GM23248 (cell line): ENCODE results near the gene COX7B. TPM values are rescaled to one million over a fixed set of nuclear protein-coding genes. Genes with fewer than 3 reads are reported as not detected.
"Not testable (repeated sequence)": the region's sequence is repeated elsewhere in the genome, so short reads cannot be mapped to it uniquely, and the experiment has no call there.

ENCODE experiments used
- DNase-seq: peaks from one replicate; pipeline ENCODE4 v3.0.0-alpha.2; 2015
- H2AFZ ChIP-seq: fragments of 200-600 bp; sonication (generic); 2 replicates; pipeline ENCODE4 v1.6.1; 2016; ENCODE audit warnings: antibody characterized with exemption
- H3F3A ChIP-seq: fragments of 200-600 bp; sonication (generic); 2 replicates; pipeline ENCODE4 v1.6.1; 2016; ENCODE audit warnings: mild to moderate bottlenecking, antibody characterized with exemption, mixed run types; ENCODE audit not compliant: insufficient read depth
- H3K27ac ChIP-seq: fragments of 200-600 bp; sonication (generic); 2 replicates; pipeline ENCODE4 v1.5.1; 2016; ENCODE audit warnings: mild to moderate bottlenecking
- H3K27me3 ChIP-seq: fragments of 200-600 bp; sonication (generic); replicated peaks from 2 replicates; pipeline ENCODE4 v1.6.1; 2016; ENCODE audit warnings: mild to moderate bottlenecking; ENCODE audit not compliant: insufficient read depth
- H3K36me3 ChIP-seq: fragments of 200-600 bp; sonication (generic); 2 replicates; pipeline ENCODE4 v1.6.1; 2016; ENCODE audit warnings: low read depth, mild to moderate bottlenecking
- H3K4me1 ChIP-seq: fragments of 200-600 bp; sonication (generic); 2 replicates; pipeline ENCODE4 v1.6.1; 2016; ENCODE audit warnings: mild to moderate bottlenecking; ENCODE audit not compliant: insufficient read depth
- H3K4me2 ChIP-seq: fragments of 200-600 bp; sonication (generic); one replicate; pipeline ENCODE4 v1.6.1; 2016; ENCODE audit warnings: mild to moderate bottlenecking; ENCODE audit not compliant: unreplicated experiment
- H3K4me3 ChIP-seq: fragments of 200-600 bp; sonication (generic); 2 replicates; pipeline ENCODE4 v1.5.1; 2016; ENCODE audit warnings: mild to moderate bottlenecking
- H3K79me2 ChIP-seq: fragments of 200-600 bp; sonication (generic); 2 replicates; pipeline ENCODE4 v1.6.1; 2016; ENCODE audit warnings: mild to moderate bottlenecking; ENCODE audit not compliant: insufficient read depth
- H3K9ac ChIP-seq: fragments of 200-600 bp; sonication (generic); 2 replicates; pipeline ENCODE4 v1.6.1; 2016; ENCODE audit warnings: mild to moderate bottlenecking
- H3K9me2 ChIP-seq: fragments of 200-600 bp; sonication (generic); 2 replicates; pipeline ENCODE4 v1.6.1; 2016; ENCODE audit warnings: mixed run types, mild to moderate bottlenecking, moderate library complexity; ENCODE audit not compliant: insufficient read depth
- H3K9me3 ChIP-seq: fragments of 200-600 bp; sonication (generic); one replicate; pipeline ENCODE4 v1.6.1; 2017; ENCODE audit warnings: low read depth
- H4K20me1 ChIP-seq: fragments of 200-600 bp; sonication (generic); 2 replicates; pipeline ENCODE4 v1.6.0; 2016; ENCODE audit not compliant: insufficient read depth
- EZH2 ChIP-seq: fragments of 200-600 bp; sonication (generic); IDR thresholded peaks from 2 replicates; pipeline ENCODE4 v1.6.1; 2018; ENCODE audit warnings: antibody characterized with exemption, mild to moderate bottlenecking; ENCODE audit not compliant: insufficient read depth, poor library complexity, severe bottlenecking
- EZH2phosphoT487 ChIP-seq: fragments of 200-600 bp; sonication (generic); IDR thresholded peaks from 2 replicates; pipeline ENCODE4 v1.6.1; 2018; ENCODE audit warnings: antibody characterized with exemption, moderate library complexity, mild to moderate bottlenecking, low read depth; ENCODE audit not compliant: insufficient read depth
- WGBS, 2 experiments: methylation state at CpG; one replicate each; pipeline ENCODE4 v1.1.6; 2015 to 2017; ENCODE audit warnings: low lambda C conversion rate in 2 of 2, low coverage in 1 of 2; ENCODE audit errors: missing lambda C conversion rate in 2 of 2; 5-methylcytosine and 5-hydroxymethylcytosine counted together
- in situ Hi-C: fragments of 300-500 bp; cut with MboI; formaldehyde crosslinking; loops from 2 replicates; pipeline ENCODE4 v1.15.0; 2020
- polyA plus RNA-seq: library from polyadenylated mRNA; unstranded; fragments of >200 nt; fragmentation: Nextera tagmentation; extraction: Ambion mirVana; gene quantifications from 2 replicates; pipeline ENCODE4 v1.2.1, GENCODE V29; 2016
- total RNA-seq: library from RNA; depleted of rRNA; stranded (reverse); fragments of >200 nt; shearing (Covaris generic); gene quantifications from 2 replicates; pipeline ENCODE4 v1.2.3, GENCODE V29; 2014

The COX7B gene
- total and polyA plus RNA-seq, 2 experiments from 2014 or later: 168 to 335 TPM

DNA sequence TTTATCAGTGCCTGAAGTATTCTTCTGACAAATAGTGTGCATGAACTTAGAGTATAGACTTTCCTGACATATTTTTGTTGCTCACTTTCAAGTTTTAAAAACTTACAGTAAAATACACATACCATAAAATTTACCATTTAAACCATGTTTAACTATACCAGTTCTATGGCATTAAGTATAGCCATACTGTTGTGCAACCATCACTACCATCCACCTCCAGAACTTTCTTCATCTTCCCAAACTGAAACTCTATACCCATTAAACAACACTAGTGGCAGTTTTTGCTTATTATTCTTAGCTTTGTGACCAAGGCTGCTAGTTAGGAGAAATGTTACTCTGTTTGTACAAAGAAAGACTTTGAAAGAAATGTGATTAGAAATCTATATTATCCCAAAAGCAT, 37.0 kb downstream of the COX7B start:
- H3K9me3 ChIP-seq: no peaks in the 10 kb centered on the region
- no peaks in the 10 kb centered on the region for H3F3A ChIP-seq
- in situ Hi-C loops: no loop called here
- H4K20me1 ChIP-seq: no peaks in the 10 kb centered on the region
- H3K4me2 ChIP-seq: no peak overlapping the region
- no peaks in the 10 kb centered on the region for H3K27me3 ChIP-seq
- TF ChIP-seq EZH2: no peak
- TF ChIP-seq EZH2phosphoT487: no peak
- no peaks in the 10 kb centered on the region for H3K4me1 ChIP-seq
- no peaks in the 10 kb centered on the region for H3K9me2 ChIP-seq
- no peaks in the 10 kb centered on the region for H3K79me2 ChIP-seq
- H2AFZ ChIP-seq: no peak overlapping the region
- DNase-seq: no peak
- no peak overlapping the region for H3K9ac ChIP-seq
- no peak overlapping the region for H3K27ac ChIP-seq
- H3K36me3 ChIP-seq: no peaks in the 10 kb centered on the region
- H3K4me3 ChIP-seq: no peak overlapping the region

DNA sequence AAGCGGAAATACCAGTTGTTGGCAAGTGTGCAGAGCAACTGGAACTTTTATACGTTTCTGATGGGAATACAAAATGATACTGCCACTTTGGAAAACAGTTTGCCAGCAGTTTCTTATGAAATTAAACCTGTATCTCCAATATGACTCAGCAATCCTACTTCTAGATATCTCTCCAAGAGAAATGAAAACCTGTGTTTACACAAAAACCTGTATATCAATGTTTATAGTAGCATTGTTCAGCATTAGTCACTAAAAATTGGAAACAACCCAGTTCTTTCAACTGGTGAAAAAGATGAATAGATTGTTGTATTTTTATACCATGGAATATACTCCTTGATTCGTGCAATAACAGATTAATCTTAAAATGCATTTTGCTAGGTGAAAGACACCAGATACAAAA, 38.0 kb downstream of the COX7B start:
- no peaks in the 10 kb centered on the region for H4K20me1 ChIP-seq
- no peaks in the 10 kb centered on the region for H3K79me2 ChIP-seq
- in situ Hi-C loops: no loop called here
- TF ChIP-seq EZH2phosphoT487: no peak
- no peaks in the 10 kb centered on the region for H3K27me3 ChIP-seq
- no peak overlapping the region for H3K4me3 ChIP-seq
- no peak overlapping the region for H2AFZ ChIP-seq
- peak; percentile 23 for DNase-seq
- H3K27ac ChIP-seq: no peak overlapping the region
- no peaks in the 10 kb centered on the region for H3K9me2 ChIP-seq
- no peak overlapping the region for H3K9ac ChIP-seq
- 95 to 96% methylated on average over 3 of the region's 3 CpGs for WGBS, 2 experiments
- no peaks in the 10 kb centered on the region for H3K4me1 ChIP-seq
- no peaks in the 10 kb centered on the region for H3K9me3 ChIP-seq
- no peak overlapping the region for H3K4me2 ChIP-seq
- no peaks in the 10 kb centered on the region for H3F3A ChIP-seq
- no peaks in the 10 kb centered on the region for H3K36me3 ChIP-seq

DNA sequence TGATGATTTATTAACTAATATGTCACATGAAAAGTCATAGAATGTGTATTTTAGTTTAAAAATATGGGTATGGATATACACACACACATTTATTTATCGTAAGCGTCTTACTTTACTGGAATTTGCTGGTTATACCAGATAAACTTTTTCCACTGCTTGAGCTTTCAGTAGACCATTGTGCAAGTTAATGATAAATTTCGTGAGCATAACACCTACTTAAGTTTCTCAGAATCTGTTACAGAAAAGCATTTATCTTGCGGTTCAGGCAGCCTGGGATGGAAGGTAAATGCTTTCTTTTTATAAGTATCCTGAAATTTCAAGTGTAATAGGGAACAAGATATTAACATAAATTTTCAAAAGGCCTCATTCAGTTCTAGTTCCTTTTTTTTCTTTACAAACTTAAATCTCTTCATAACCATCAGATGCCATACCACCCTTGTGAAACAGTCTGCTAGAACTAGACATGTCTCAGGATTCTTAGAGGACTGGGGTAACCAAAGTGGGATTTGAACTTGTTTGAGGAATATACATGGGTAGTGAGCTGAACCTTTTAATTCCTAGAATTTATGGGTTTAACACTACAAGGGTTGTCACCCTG, 38.9 kb downstream of the COX7B start:
- no peaks in the 10 kb centered on the region for H3F3A ChIP-seq
- H3K27me3 ChIP-seq: no peaks in the 10 kb centered on the region
- 78 to 89% methylated on average over 4 of the region's 4 CpGs for WGBS, 2 experiments
- H3K9me2 ChIP-seq: no peaks in the 10 kb centered on the region
- in situ Hi-C loops: no loop called here
- H3K79me2 ChIP-seq: no peaks in the 10 kb centered on the region
- H3K36me3 ChIP-seq: no peaks in the 10 kb centered on the region
- no peak overlapping the region for H2AFZ ChIP-seq
- H3K4me3 ChIP-seq: no peak overlapping the region
- no peaks in the 10 kb centered on the region for H3K9me3 ChIP-seq
- TF ChIP-seq EZH2phosphoT487 (no peak), EZH2 (no peak)
- no peak overlapping the region for H3K9ac ChIP-seq
- no peaks in the 10 kb centered on the region for H3K4me1 ChIP-seq
- H3K27ac ChIP-seq: no peak overlapping the region
- no peak for DNase-seq
- no peaks in the 10 kb centered on the region for H4K20me1 ChIP-seq
- H3K4me2 ChIP-seq: no peak overlapping the region

DNA sequence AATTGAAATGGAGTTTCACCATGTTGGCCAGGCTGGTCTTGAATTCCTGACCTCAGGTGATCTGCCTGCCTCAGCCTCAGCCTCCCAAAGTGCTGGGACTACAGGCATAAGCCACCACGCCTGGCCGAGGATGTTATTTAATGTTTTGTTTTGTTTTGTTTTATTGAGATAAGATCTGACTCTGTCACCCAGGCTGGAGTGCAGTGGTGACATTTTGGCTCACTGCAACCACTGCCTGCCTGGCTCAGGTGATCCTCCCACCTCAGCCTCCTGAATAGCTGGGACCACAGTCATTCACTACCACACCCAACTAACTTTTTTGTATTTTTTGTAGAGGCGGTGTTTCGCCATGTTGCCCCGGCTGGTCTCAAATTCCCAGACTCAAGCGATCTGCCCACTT, 45.8 kb downstream of the COX7B start:
- H3K27ac ChIP-seq, H3K4me2 ChIP-seq, in situ Hi-C loops, H3K9me2 ChIP-seq, H2AFZ ChIP-seq, H3K79me2 ChIP-seq, H4K20me1 ChIP-seq, H3K4me3 ChIP-seq, H3F3A ChIP-seq, H3K27me3 ChIP-seq, DNase-seq, H3K4me1 ChIP-seq, H3K9me3 ChIP-seq, H3K9ac ChIP-seq, H3K36me3 ChIP-seq: not testable (repeated sequence)
- WGBS, 2 experiments: 90 to 97% methylated on average over 6 of the region's 6 CpGs

DNA sequence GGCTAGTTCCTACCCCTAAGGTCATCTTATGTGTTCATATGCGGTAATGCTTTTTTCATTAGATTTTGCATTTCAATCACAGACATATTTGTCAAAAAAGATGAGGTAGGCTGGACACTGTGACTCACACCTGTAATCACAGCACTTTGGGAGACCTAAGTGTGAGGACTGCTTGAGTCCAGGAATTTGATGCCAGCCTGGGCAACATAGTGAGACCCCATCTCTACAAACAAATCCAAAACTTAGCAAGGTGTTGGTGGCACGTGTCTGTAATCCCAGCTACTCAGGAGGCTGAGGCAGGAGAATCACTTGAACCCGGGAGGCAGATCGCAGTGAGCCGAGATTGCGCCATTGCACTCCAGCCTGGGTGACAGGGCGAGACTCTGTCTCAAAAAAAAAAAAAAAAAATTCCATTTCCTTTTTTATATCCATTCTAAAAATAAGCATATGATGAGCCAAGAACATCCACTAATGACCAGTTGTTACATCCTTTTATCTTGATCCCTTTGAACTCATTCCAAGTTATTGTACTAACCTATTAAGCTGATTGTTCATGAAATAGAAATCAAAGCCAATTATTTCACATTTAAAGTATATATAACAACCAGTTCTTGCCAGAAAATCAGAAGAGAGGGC, 46.8 kb downstream of the COX7B start:
- no peak overlapping the region for H3K9ac ChIP-seq
- 97 to 100% methylated on average over 2 to 7 of the region's 7 CpGs for WGBS, 2 experiments
- TF ChIP-seq EZH2phosphoT487 (no peak), EZH2 (no peak)
- no peaks in the 10 kb centered on the region for H3F3A ChIP-seq
- H3K9me2 ChIP-seq: no peaks in the 10 kb centered on the region
- in situ Hi-C loops: no loop called here
- H3K4me2 ChIP-seq: no peak overlapping the region
- H3K4me1 ChIP-seq: no peaks in the 10 kb centered on the region
- no peaks in the 10 kb centered on the region for H3K27me3 ChIP-seq
- H2AFZ ChIP-seq: no peak overlapping the region
- no peaks in the 10 kb centered on the region for H3K79me2 ChIP-seq
- H3K9me3 ChIP-seq: no peaks in the 10 kb centered on the region
- H3K36me3 ChIP-seq: no peaks in the 10 kb centered on the region
- DNase-seq: no peak
- no peak overlapping the region for H3K27ac ChIP-seq
- H4K20me1 ChIP-seq: no peaks in the 10 kb centered on the region
- no peak overlapping the region for H3K4me3 ChIP-seq
